Measurements from ENCODE around the gene PROX2.

DNA sequence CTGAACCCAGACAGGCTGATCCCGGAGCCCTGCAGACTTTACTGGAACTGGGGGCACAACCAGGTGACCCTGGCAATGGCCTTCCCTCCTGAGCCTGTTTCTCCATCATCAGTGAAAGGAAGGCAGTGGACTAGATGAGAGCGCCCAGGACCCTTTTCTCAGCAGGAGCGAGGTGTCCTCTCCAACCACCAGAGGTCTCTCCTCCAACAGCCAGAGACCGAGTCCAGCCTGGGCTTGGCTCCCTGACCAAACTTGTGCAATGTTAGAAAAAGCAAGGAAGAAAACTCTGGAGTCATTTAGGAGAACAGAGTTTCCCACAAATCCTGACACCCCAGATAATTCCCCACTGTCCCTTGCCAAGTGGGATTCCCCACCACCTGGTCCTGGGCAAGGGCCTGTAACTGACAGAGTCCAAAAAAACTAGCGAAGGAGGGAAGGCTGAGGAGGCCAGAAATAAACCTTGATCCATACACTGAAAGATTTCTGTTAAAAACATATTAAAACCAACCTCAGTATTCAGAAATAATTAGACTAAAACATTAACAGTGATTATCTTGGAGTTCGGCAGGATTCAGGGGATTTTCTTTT lies 38.1 kb upstream of the PROX2 start:
- TF ChIP-seq POLR2A (IDR thresholded peaks at IDR 0.05) = no peak
- TF ChIP-seq, protein P1, sequence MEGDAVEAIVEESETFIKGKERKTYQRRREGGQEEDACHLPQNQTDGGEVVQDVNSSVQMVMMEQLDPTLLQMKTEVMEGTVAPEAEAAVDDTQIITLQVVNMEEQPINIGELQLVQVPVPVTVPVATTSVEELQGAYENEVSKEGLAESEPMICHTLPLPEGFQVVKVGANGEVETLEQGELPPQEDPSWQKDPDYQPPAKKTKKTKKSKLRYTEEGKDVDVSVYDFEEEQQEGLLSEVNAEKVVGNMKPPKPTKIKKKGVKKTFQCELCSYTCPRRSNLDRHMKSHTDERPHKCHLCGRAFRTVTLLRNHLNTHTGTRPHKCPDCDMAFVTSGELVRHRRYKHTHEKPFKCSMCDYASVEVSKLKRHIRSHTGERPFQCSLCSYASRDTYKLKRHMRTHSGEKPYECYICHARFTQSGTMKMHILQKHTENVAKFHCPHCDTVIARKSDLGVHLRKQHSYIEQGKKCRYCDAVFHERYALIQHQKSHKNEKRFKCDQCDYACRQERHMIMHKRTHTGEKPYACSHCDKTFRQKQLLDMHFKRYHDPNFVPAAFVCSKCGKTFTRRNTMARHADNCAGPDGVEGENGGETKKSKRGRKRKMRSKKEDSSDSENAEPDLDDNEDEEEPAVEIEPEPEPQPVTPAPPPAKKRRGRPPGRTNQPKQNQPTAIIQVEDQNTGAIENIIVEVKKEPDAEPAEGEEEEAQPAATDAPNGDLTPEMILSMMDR (IDR thresholded peaks at IDR 0.05) = peak in 1 of 3 donors; percentile 38

Measured in lower leg skin (tissue), 3 donors.